Gastrocnemius medialis (tissue), 4 donors: ENCODE measurements around the gene KCNJ3. TPM values are rescaled to one million over a fixed set of nuclear protein-coding genes. Genes with fewer than 3 reads are reported as not detected.

Experiments
- ATAC-seq, 2 donors: fragments of 150-250 bp; one replicate each; pipeline ENCODE4 v1.9.1; 2016
- DNase-seq, 2 donors: peaks; one replicate each; pipeline ENCODE4 v3.0.0-alpha.2; 2019
- H3K27ac ChIP-seq, 4 donors: fragments of 200-600 bp; sonication (generic); 1 replicate in 1 of 4; 2 replicates in 3 of 4; pipeline ENCODE4 v1.5.1; 2016 to 2018; ENCODE audit warnings: mild to moderate bottlenecking in 2 of 4, moderate library complexity in 1 of 4
- H3K27me3 ChIP-seq, 3 donors: fragments of 200-600 bp; sonication (generic) in 2 of 3; 1 replicate in 1 of 3; 2 replicates in 2 of 3; pipeline versions ENCODE4 v1.5.1 to v1.6.0; 2016 to 2019; ENCODE audit warnings: mild to moderate bottlenecking in 1 of 3, moderate library complexity in 1 of 3
- H3K36me3 ChIP-seq, 2 donors: fragments of 200-600 bp; sonication (generic) in 1 of 2; one replicate each; pipeline ENCODE4 v1.5.1; 2017 to 2018
- H3K4me1 ChIP-seq, 2 donors: fragments of 200-600 bp; sonication (generic) in 1 of 2; one replicate each; pipeline ENCODE4 v1.5.1; 2016 to 2017; ENCODE audit warnings: mild to moderate bottlenecking in 2 of 2
- H3K4me3 ChIP-seq, 4 donors: fragments of 200-600 bp; sonication (generic) in 3 of 4; 1 replicate in 1 of 4; 2 replicates in 3 of 4; pipeline ENCODE4 v1.5.1; 2016 to 2019; ENCODE audit warnings: mild to moderate bottlenecking in 2 of 4
- H3K9me3 ChIP-seq, 3 donors: fragments of 200-600 bp; sonication (generic) in 2 of 3; 1 replicate in 1 of 3; 2 replicates in 2 of 3; pipeline ENCODE4 v1.5.1; 2016 to 2019
- CTCF ChIP-seq, 5 experiments: fragments of 450-650 bp in 3 of 5; fragments of 200-600 bp in 2 of 5; sonication (generic) in 2 of 5; IDR thresholded peaks in 4 of 5; conservative IDR thresholded peaks in 1 of 5; 1 replicate in 4 of 5; 2 replicates in 1 of 5; pipeline ENCODE4 v1.5.1; 2016 to 2019; ENCODE audit warnings: antibody characterized with exemption in 5 of 5, mild to moderate bottlenecking in 3 of 5, moderate library complexity in 3 of 5
- POLR2A ChIP-seq, 2 donors: fragments of 450-650 bp; IDR thresholded peaks; one replicate each; pipeline ENCODE4 v1.6.1; 2017; ENCODE audit warnings: antibody characterized with exemption in 2 of 2, mild to moderate bottlenecking in 2 of 2, moderate library complexity in 2 of 2
- in situ Hi-C, 4 donors: fragments of 200-750 bp; cut with MboI; loops; one replicate each; pipeline versions ENCODE4 v1.15.0 to v1.8.0; 2017; ENCODE audit warnings: low sequenced_read_pairs in 4 of 4
- intact Hi-C: fragments of 100-400 bp; cut with DNase I; formaldehyde crosslinking; loops from one replicate; pipeline ENCODE4 v1.15.1; 2023; ENCODE audit warnings: low total_unique reads
- total RNA-seq, 4 donors: library from RNA; depleted of rRNA; stranded (reverse); fragments of >200 nt; gene quantifications; one replicate each; pipeline versions ENCODE4 v1.1.0 to v1.2.3, GENCODE V29; 2016

Gene KCNJ3
- total RNA-seq, 4 donors from 2014 or later = 0.09 TPM; not detected in 3

- DNase-seq (no peak), ATAC-seq (no peak)
- H3K9me3 ChIP-seq = no peaks in the 10 kb centered on the region
- in situ Hi-C loops (no loop called here), intact Hi-C loops (no loop called here)
- no peaks in the 10 kb centered on the region for H3K27me3 ChIP-seq
- TF ChIP-seq POLR2A (IDR thresholded peaks at IDR 0.05) (no peak), CTCF (IDR thresholded peaks at IDR 0.05 in 4 of 5, conservative IDR thresholded peaks at IDR 0.05 in 1 of 5) (no peak)
- no peak overlapping the region for H3K27ac ChIP-seq
- H3K4me3 ChIP-seq = no peak overlapping the region
- no peaks in the 10 kb centered on the region for H3K4me1 ChIP-seq
- no peaks in the 10 kb centered on the region for H3K36me3 ChIP-seq
Measured at GRCh38 chr2:154794406-154794805, 95.9 kb downstream of the KCNJ3 start.

- H3K4me1 ChIP-seq = no peaks in the 10 kb centered on the region
- H3K9me3 ChIP-seq = no peaks in the 10 kb centered on the region
- in situ Hi-C loops = no loop called here
- H3K4me3 ChIP-seq = no peak overlapping the region
- H3K27ac ChIP-seq = no peak overlapping the region
- TF ChIP-seq POLR2A (IDR thresholded peaks at IDR 0.05) (no peak), CTCF (IDR thresholded peaks at IDR 0.05 in 4 of 5, conservative IDR thresholded peaks at IDR 0.05 in 1 of 5) (no peak)
- no peaks in the 10 kb centered on the region for H3K27me3 ChIP-seq
- H3K36me3 ChIP-seq = no peaks in the 10 kb centered on the region
- intact Hi-C loops = no loop called here
- DNase-seq = no peak
- no peak for ATAC-seq
Measured at GRCh38 chr2:154795651-154796050, 97.2 kb downstream of the KCNJ3 start.

- DNase-seq (no peak), ATAC-seq (no peak)
- TF ChIP-seq POLR2A (IDR thresholded peaks at IDR 0.05) (no peak), CTCF (IDR thresholded peaks at IDR 0.05 in 4 of 5, conservative IDR thresholded peaks at IDR 0.05 in 1 of 5) (no peak)
- Histone ChIP-seq H3K27me3 (no peaks in the 10 kb centered on the region), H3K4me3 (no peak overlapping the region), H3K4me1 (no peaks in the 10 kb centered on the region), H3K27ac (no peak overlapping the region), H3K36me3 (no peaks in the 10 kb centered on the region), H3K9me3 (no peaks in the 10 kb centered on the region)
- in situ Hi-C loops = no loop called here
- intact Hi-C loops = no loop called here
Measured at GRCh38 chr2:154804451-154804850, 106.0 kb downstream of the KCNJ3 start.

GRCh38 chr2:154813636-154814035 lies 115.1 kb downstream of the KCNJ3 start:
- Histone ChIP-seq H3K27me3 (no peaks in the 10 kb centered on the region), H3K4me3 (no peak overlapping the region), H3K27ac (no peak overlapping the region), H3K36me3 (no peaks in the 10 kb centered on the region), H3K9me3 (no peaks in the 10 kb centered on the region), H3K4me1 (no peaks in the 10 kb centered on the region)
- in situ Hi-C loops (no loop called here), intact Hi-C loops (no loop called here)
- TF ChIP-seq POLR2A (IDR thresholded peaks at IDR 0.05) (no peak), CTCF (IDR thresholded peaks at IDR 0.05 in 4 of 5, conservative IDR thresholded peaks at IDR 0.05 in 1 of 5) (no peak)
- no peak for ATAC-seq
- DNase-seq = no peak

GRCh38 chr2:154814856-154815255 lies 116.4 kb downstream of the KCNJ3 start:
- ATAC-seq (no peak), DNase-seq (no peak)
- TF ChIP-seq POLR2A (IDR thresholded peaks at IDR 0.05) (no peak), CTCF (IDR thresholded peaks at IDR 0.05 in 4 of 5, conservative IDR thresholded peaks at IDR 0.05 in 1 of 5) (no peak)
- Histone ChIP-seq H3K27me3 (no peaks in the 10 kb centered on the region), H3K4me3 (no peak overlapping the region), H3K4me1 (no peaks in the 10 kb centered on the region), H3K27ac (no peak overlapping the region), H3K36me3 (no peaks in the 10 kb centered on the region), H3K9me3 (no peaks in the 10 kb centered on the region)
- in situ Hi-C loops = no loop called here
- intact Hi-C loops = no loop called here
